GM11168 (cell line): ENCODE data around the gene NAXE.
"Not testable (repeated sequence)": the region's sequence is repeated elsewhere in the genome, so short reads cannot be mapped to it uniquely, and the experiment has no call there.

Experiments used
- in situ Hi-C: fragments of 300-500 bp; cut with MboI; formaldehyde crosslinking; loops from one replicate; pipeline ENCODE4 v1.12.0; 2022; ENCODE audit warnings: low sequenced_read_pairs; ENCODE audit not compliant: unreplicated experiment

The NAXE gene

GRCh38 chr1:156592158-156592909 lies 758 bp downstream of the NAXE start:
- in situ Hi-C loops = no loop called here

- in situ Hi-C loops = no loop called here
Measured at GRCh38 chr1:156592910-156593660, 1.5 kb downstream of the NAXE start.

DNA sequence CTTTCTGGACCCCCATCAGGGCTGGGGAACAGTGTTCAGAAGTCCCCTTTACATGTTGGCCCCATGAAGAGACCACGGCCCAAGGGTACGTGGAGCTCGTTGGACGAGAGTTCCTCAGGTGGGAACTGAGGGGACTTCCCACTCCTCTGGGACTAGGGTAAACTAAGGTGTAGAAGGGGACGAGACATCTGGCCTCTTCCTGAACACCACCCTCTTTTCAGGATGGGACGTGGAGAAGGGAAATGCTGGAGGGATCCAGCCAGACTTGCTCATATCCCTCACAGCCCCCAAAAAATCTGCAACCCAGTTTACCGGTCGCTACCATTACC lies 2.0 kb downstream of the NAXE start:
- in situ Hi-C loops = no loop called here

- in situ Hi-C loops = no loop called here
Measured at GRCh38 chr1:156594190-156594589, 2.6 kb downstream of the NAXE start.

DNA sequence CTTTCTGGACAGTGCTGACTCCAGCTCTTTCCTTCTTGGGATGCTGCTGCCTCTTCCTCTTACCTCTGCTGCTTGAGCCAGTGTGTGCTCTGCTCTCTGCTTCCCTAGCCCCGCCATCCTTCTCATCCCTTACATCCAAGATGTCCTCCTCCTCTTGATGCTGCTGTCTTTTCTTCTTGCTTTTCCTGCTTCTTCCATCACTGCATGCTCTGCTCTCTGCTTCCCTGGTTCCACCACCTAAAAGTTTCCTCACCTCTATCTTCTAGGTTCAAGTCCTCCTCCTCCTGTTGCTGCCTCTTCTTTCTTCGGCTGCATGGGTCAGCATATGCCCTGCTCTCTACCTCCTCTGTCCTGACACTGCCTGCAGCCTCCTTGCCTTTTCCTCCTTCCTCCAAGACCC lies 3.4 kb downstream of the NAXE start:
- in situ Hi-C loops = no loop called here

GRCh38 chr1:156596426-156596825 lies 4.8 kb downstream of the NAXE start:
- in situ Hi-C loops = no loop called here

- in situ Hi-C loops = no loop called here
Measured at GRCh38 chr1:156598125-156598524, 6.5 kb downstream of the NAXE start.

DNA sequence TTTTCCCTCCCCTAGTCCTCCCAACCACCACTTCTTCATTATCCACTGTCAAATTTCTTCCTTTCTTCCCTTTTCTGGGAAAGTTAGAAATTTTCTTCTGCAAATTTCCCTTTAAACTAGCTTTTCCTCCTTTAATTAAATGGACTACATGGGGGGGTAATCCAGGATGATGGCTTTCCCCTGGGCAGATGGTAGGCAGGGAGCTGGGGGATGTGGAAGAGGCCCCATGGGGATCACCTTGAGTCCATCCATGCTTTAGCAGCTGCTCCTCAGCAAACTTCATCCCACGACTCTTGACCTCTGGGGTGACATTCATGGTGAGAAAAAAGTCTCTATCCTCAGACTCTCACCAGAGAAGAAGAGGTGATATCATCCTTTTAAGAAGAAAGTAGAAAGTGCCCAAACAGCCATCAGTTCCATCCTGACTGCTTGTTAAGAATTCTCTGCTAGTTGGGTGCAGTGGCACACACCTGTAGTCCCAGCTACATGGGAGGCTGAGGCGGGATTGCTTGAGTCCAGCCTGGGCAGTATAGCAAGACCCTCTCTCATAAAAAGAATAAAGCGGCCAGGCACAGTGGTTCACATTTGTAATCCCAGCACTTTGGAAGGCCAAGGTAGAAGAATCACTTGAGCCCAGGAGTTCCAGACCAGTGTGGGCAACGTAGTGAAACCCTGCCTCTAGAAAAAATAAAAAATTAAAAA lies 7.3 kb downstream of the NAXE start:
- in situ Hi-C loops = no loop called here

DNA sequence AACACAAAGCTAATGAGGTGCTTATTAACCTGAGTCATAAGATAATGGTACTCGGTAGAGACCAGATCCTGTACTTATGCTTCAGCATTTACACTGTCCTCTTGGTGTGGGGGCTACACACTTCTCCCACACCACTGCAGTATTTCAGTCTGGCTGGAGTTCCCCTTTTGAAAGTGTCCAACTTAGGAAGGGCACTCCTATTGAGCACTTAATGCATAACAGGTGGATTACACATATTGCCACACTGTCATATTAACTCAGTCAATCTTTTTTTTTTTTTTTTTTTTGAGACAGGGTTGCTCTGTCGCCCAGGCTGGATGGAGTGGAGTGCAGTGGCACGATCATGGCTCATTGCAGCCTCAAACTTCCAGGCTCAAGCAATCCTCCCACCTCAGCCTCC lies 8.2 kb downstream of the NAXE start:
- in situ Hi-C loops = no loop called here

DNA sequence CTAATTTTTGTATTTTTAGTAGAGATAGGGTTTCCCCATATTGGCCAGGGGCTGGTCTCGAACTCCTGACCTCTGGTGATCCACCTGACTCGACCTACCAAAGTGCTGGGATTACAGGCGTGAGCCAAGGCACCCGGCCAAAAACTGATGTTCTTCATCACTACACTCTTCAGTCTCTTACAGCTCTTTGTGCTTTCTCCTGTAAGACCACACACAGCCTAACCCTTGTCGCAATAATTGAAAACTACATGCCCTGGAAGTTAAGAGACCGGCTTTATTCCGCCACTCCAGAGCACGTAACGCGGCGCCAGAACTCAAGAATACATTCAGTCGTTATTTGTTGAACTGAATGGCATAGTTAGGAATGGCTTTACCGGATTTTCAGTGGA lies 9.2 kb downstream of the NAXE start:
- in situ Hi-C loops = no loop called here

GRCh38 chr1:156601122-156601830 lies 9.7 kb downstream of the NAXE start, which contains the start of gene GPATCH4:
Gene GPATCH4, minus strand, starts transcription at chr1:156601479.
- in situ Hi-C loops = no loop called here

GRCh38 chr1:156601892-156602291 lies 10.3 kb downstream of the NAXE start:
- in situ Hi-C loops = no loop called here

DNA sequence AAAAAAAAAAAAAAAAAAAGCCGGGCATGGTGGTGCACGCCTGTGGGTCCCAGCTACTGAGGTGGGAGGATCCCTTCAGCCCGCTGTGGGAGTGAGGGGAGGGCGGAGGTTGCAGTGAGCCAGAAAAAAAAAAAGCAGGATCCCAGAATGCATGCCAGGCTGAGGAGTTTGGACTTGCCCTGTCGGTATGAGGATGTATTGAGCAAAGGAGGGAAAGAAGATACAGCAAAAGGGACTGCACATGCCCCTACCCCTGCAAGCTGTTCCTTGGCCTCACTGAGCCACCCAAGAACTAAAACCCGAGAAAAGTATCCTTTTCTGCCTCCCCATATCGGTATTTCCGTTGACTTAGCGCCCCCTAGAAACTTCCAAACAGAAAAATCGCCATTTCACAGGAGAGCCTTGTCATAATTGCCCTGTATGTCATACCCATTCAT lies 11.0 kb downstream of the NAXE start:
- in situ Hi-C loops = no loop called here

DNA sequence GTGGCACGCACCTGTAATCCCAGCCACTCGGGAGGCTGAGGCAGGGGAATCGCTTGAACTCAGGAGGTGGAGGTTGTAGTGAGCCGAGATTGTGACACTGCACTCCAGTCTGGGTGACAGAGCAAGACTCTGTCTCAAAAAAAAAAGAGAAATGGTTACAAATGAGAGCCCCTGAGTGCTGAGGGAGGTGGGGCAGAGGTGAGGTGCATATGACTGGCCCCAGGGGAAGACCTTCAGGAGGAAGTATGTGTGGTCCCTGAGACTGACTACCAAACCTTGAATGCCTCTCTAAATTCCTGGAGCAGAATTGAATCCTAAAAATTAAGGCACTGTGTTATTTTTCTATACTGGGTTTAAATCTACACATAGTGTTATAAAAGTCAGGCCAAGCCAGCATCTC lies 15.8 kb downstream of the NAXE start:
- in situ Hi-C loops = loop anchor here (5.0 kb wide), 1 partner anchor 225 kb away; no protein-coding TSS in a partner anchor

DNA sequence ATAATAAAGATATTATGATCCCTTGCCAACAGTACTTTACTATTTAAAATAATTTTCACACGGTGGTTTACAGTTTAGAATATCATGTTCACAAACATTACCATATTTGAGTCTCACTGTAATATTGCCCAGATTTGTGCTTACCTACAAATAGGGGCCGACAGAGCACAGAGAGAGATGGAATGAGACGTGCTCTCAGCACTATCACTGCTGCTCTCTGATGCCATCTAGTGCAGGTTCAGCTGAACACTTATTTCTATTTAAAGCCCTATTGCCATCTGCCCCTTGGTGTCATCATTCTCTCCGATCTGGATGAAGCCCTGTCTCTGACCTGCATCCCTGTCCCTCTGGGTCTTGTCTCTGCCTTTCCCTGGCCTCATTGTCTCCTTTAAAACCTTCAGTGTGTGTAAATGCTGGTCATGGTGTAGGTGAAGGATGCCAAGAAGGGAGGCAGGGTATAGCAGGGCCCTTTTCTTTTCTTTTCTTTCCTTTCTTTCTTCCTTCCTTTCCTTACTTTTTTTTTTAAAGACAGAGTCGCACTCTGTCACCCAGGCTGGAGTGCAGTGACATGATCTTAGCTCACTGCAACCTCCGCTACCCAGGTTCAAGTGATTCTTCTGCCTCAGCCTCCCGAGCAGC lies 16.6 kb downstream of the NAXE start:
- in situ Hi-C loops = loop anchor here (5.0 kb wide), 1 partner anchor 226 kb away; no protein-coding TSS in a partner anchor

GRCh38 chr1:156608981-156609380 lies 17.4 kb downstream of the NAXE start:
- in situ Hi-C loops = loop anchor here (5.0 kb wide), 1 partner anchor 227 kb away; no protein-coding TSS in a partner anchor

GRCh38 chr1:156610072-156610471 lies 18.5 kb downstream of the NAXE start:
- in situ Hi-C loops = not testable (repeated sequence)

DNA sequence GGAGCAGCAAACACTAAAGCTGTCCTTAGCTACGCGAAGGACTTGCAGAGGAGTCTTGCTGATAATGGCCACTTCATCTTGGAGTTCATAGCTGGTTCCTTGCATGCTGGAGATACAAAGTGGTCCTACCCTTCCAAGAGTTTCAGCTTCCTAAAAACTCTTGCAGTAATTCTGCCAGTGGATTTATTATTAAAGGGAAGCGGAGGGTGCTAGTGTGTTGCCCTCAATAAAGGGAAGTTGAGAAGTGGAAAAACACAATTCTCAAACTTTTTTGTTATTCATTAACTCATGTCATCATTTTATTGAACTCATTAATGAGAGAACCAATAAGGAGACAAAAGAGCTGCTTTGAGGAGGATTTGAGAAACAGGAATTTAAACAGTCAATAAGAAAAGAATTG lies 21.1 kb downstream of the NAXE start:
- in situ Hi-C loops = no loop called here

DNA sequence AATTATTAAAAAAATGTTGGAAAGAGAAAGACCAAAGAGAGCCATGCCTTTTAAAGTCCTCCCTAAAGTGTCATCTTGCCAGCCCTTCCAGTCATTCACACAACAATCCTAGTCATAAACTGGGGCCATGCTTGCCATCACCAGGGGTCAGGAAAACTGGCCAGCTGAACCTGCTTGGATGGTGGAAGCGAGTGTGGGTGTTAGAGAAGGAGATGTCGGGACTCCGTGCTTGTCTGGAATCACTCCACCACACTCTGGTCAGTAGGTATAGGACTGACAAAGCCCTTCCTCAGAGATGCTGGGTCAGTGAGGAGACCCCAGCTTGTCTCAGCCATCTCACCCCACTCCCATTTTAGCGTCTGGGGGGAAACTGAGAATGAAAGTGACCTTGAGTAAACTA lies 24.4 kb downstream of the NAXE start:
- in situ Hi-C loops = no loop called here

GRCh38 chr1:156616463-156616862 lies 24.9 kb downstream of the NAXE start:
- in situ Hi-C loops = no loop called here
